HG03432 (cell line): ENCODE measurements around the gene GPM6B.

ENCODE experiments used
- ATAC-seq: cut with Tn5 transposase; IDR thresholded peaks from one replicate; pipeline ENCODE4 v1.9.1; 2021; ENCODE audit warnings: mild to moderate bottlenecking, moderate library complexity; ENCODE audit not compliant: unreplicated experiment

GPM6B gene

GRCh38 chrX:13816643-13817627 is at the start of gene GPM6B:
Gene GPM6B, minus strand, starts transcription at chrX:13817093. Its CDS starts 189 bp downstream, at chrX:13816904.
- no peak for ATAC-seq

GRCh38 chrX:13864264-13864663 is 47.4 kb upstream of the GPM6B start:
- ATAC-seq = no peak

GRCh38 chrX:13863324-13863723 is 46.4 kb upstream of the GPM6B start:
- no peak for ATAC-seq

- no peak for ATAC-seq
These were observed 42.8 kb upstream of the GPM6B start for GRCh38 chrX:13859724-13860123.

- ATAC-seq = no peak
These were observed 40.9 kb upstream of the GPM6B start for GRCh38 chrX:13857804-13858203.

- no peak for ATAC-seq
These were observed 39.0 kb upstream of the GPM6B start for GRCh38 chrX:13855689-13856450.

GRCh38 chrX:13854003-13854402 is 37.1 kb upstream of the GPM6B start:
- no peak for ATAC-seq

- peak; percentile 79 for ATAC-seq
These were observed 35.3 kb upstream of the GPM6B start for GRCh38 chrX:13852001-13852695.

GRCh38 chrX:13845721-13846378 is 29.0 kb upstream of the GPM6B start:
- no peak for ATAC-seq

- no peak for ATAC-seq
These were observed 26.3 kb upstream of the GPM6B start for GRCh38 chrX:13843150-13843721.

GRCh38 chrX:13840121-13840520 is 23.2 kb upstream of the GPM6B start:
- no peak for ATAC-seq

- ATAC-seq = no peak
These were observed 20.4 kb upstream of the GPM6B start for GRCh38 chrX:13837290-13837745.

GRCh38 chrX:13836575-13836974 is 19.7 kb upstream of the GPM6B start:
- no peak for ATAC-seq

GRCh38 chrX:13835825-13836224 is 18.9 kb upstream of the GPM6B start:
- no peak for ATAC-seq

GRCh38 chrX:13834355-13834754 is 17.5 kb upstream of the GPM6B start:
- no peak for ATAC-seq

GRCh38 chrX:13829983-13830382 is 13.1 kb upstream of the GPM6B start:
- no peak for ATAC-seq

GRCh38 chrX:13828392-13828791 is 11.5 kb upstream of the GPM6B start:
- ATAC-seq = no peak

- ATAC-seq = no peak
These were observed 10.6 kb upstream of the GPM6B start for GRCh38 chrX:13827298-13828090.

GRCh38 chrX:13826770-13827169 is 9.9 kb upstream of the GPM6B start:
- ATAC-seq = no peak
